Mucosa of rectum (tissue), 2 donors: Measurements from ENCODE around the gene MCOLN1.

Source experiments
- H3K27ac ChIP-seq, 2 donors: one replicate each; pipeline ENCODE4 v1.7.0; 2013; ENCODE audit warnings: inconsistent platforms in 2 of 2, low read depth in 2 of 2, low read length in 2 of 2
- H3K27me3 ChIP-seq, 2 donors: one replicate each; pipeline ENCODE4 v1.7.0; 2013; ENCODE audit warnings: low read length in 2 of 2; ENCODE audit not compliant: control insufficient read depth in 2 of 2, insufficient read depth in 2 of 2
- H3K36me3 ChIP-seq, 2 donors: one replicate each; pipeline ENCODE4 v1.7.0; 2013; ENCODE audit warnings: low read length in 2 of 2; ENCODE audit not compliant: control insufficient read depth in 2 of 2, insufficient read depth in 2 of 2
- H3K4me1 ChIP-seq, 2 donors: one replicate each; pipeline ENCODE4 v1.7.0; 2013; ENCODE audit warnings: low read length in 2 of 2, mild to moderate bottlenecking in 1 of 2; ENCODE audit not compliant: control insufficient read depth in 2 of 2, insufficient read depth in 2 of 2
- H3K4me3 ChIP-seq, 2 donors: one replicate each; pipeline ENCODE4 v1.7.0; 2013; ENCODE audit warnings: low read length in 2 of 2
- H3K9ac ChIP-seq, 2 donors: one replicate each; pipeline ENCODE4 v1.7.0; 2013; ENCODE audit warnings: low read length in 2 of 2, low read depth in 1 of 2, mild to moderate bottlenecking in 1 of 2
- H3K9me3 ChIP-seq, 2 donors: one replicate each; pipeline ENCODE4 v1.7.0; 2013; ENCODE audit warnings: low read length in 2 of 2; ENCODE audit not compliant: control insufficient read depth in 2 of 2
- donor health status: healthy.
- donor health status: Normal muscosa, but diverticular disease.

The MCOLN1 gene

GRCh38 chr19:7540761-7541474 lies 18.5 kb downstream of the MCOLN1 start:
- Histone ChIP-seq H3K9me3 (no peaks in the 10 kb centered on the region), H3K27ac (no peak overlapping the region), H3K4me1 (peaks cover 5% of the 10 kb centered on the region in 2 donors), H3K4me3 (no peak overlapping the region), H3K9ac (no peak overlapping the region), H3K36me3 (peaks cover 19 to 40% of the 10 kb centered on the region in 2 donors), H3K27me3 (no peaks in the 10 kb centered on the region)

- no peaks in the 10 kb centered on the region for H3K27me3 ChIP-seq
- peaks cover 19 to 40% of the 10 kb centered on the region in 2 donors for H3K36me3 ChIP-seq
- no peak overlapping the region for H3K27ac ChIP-seq
- no peaks in the 10 kb centered on the region for H3K9me3 ChIP-seq
- H3K4me1 ChIP-seq: peaks cover 0 to 1% of the 10 kb centered on the region in 2 donors
- no peak overlapping the region for H3K9ac ChIP-seq
- no peak overlapping the region for H3K4me3 ChIP-seq
Observed at GRCh38 chr19:7541475-7541824, 19.0 kb downstream of the MCOLN1 start.

- peaks cover 19 to 40% of the 10 kb centered on the region in 2 donors for H3K36me3 ChIP-seq
Observed at GRCh38 chr19:7541828-7542443, 19.5 kb downstream of the MCOLN1 start.

GRCh38 chr19:7542556-7543348 lies 20.3 kb downstream of the MCOLN1 start:
- Histone ChIP-seq H3K36me3 (peaks cover 19 to 40% of the 10 kb centered on the region in 2 donors), H3K9ac (no peak overlapping the region), H3K27me3 (no peaks in the 10 kb centered on the region), H3K27ac (no peak overlapping the region), H3K9me3 (no peaks in the 10 kb centered on the region), H3K4me1 (no peaks in the 10 kb centered on the region), H3K4me3 (no peak overlapping the region)

More at GRCh38 chr19:7541828-7542443, 19.5 kb downstream of the MCOLN1 start:
- no peak overlapping the region for H3K9ac ChIP-seq
- H3K27me3 ChIP-seq: no peaks in the 10 kb centered on the region
- H3K4me1 ChIP-seq: no peaks in the 10 kb centered on the region
- H3K9me3 ChIP-seq: no peaks in the 10 kb centered on the region
- no peak overlapping the region for H3K27ac ChIP-seq
- H3K4me3 ChIP-seq: no peak overlapping the region

- peak overlapping the region in 1 of 2 donors; percentile 48 for H3K27ac ChIP-seq
Observed at GRCh38 chr19:7544626-7545025, 22.2 kb downstream of the MCOLN1 start.

GRCh38 chr19:7545300-7545699 lies 22.9 kb downstream of the MCOLN1 start:
- Histone ChIP-seq H3K9me3 (no peaks in the 10 kb centered on the region), H3K4me3 (no peak overlapping the region), H3K4me1 (no peaks in the 10 kb centered on the region), H3K9ac (no peak overlapping the region), H3K27me3 (no peaks in the 10 kb centered on the region), H3K36me3 (peaks cover 16 to 33% of the 10 kb centered on the region in 2 donors), H3K27ac (peak overlapping the region in 1 of 2 donors; percentile 32)

More at GRCh38 chr19:7544626-7545025, 22.2 kb downstream of the MCOLN1 start:
- Histone ChIP-seq H3K9me3 (no peaks in the 10 kb centered on the region), H3K9ac (no peak overlapping the region), H3K36me3 (peaks cover 19 to 30% of the 10 kb centered on the region in 2 donors), H3K27me3 (no peaks in the 10 kb centered on the region), H3K4me3 (no peak overlapping the region), H3K4me1 (no peaks in the 10 kb centered on the region)

- H3K9ac ChIP-seq: no peak overlapping the region
- no peak overlapping the region for H3K4me3 ChIP-seq
- peak overlapping the region; percentile 22 to 32 for H3K27ac ChIP-seq
- peaks cover 11 to 28% of the 10 kb centered on the region in 2 donors for H3K36me3 ChIP-seq
- H3K27me3 ChIP-seq: no peaks in the 10 kb centered on the region
- H3K4me1 ChIP-seq: no peaks in the 10 kb centered on the region
- no peaks in the 10 kb centered on the region for H3K9me3 ChIP-seq
Observed at GRCh38 chr19:7545904-7546303, 23.5 kb downstream of the MCOLN1 start.

GRCh38 chr19:7547159-7547558 lies 24.7 kb downstream of the MCOLN1 start:
- Histone ChIP-seq H3K9ac (no peak overlapping the region), H3K36me3 (peaks cover 11 to 18% of the 10 kb centered on the region in 2 donors), H3K4me3 (no peak overlapping the region), H3K27me3 (no peaks in the 10 kb centered on the region), H3K9me3 (no peaks in the 10 kb centered on the region), H3K4me1 (no peaks in the 10 kb centered on the region), H3K27ac (no peak overlapping the region)

GRCh38 chr19:7549429-7550148 lies 27.2 kb downstream of the MCOLN1 start:
- H3K4me1 ChIP-seq: no peaks in the 10 kb centered on the region
- peaks cover 0 to 11% of the 10 kb centered on the region in 2 donors for H3K36me3 ChIP-seq
- no peak overlapping the region for H3K9ac ChIP-seq
- H3K9me3 ChIP-seq: no peaks in the 10 kb centered on the region
- no peak overlapping the region for H3K4me3 ChIP-seq
- no peaks in the 10 kb centered on the region for H3K27me3 ChIP-seq
- H3K27ac ChIP-seq: no peak overlapping the region
